ENCODE measurements around the gene HHLA2.

Gene HHLA2

GRCh38 chr3:108312656-108313055 is 16.3 kb downstream of the HHLA2 start:
- H3K9me3 ChIP-seq (ENCODE audit: insufficient read depth, low read depth, low read length) = no peaks in the 10 kb centered on the region
- no peaks in the 10 kb centered on the region for H3K36me3 ChIP-seq (ENCODE audit: control insufficient read depth in 1 of 2, insufficient read depth in 2 of 2, low read length in 2 of 2)
- no peak overlapping the region for H2BK5ac ChIP-seq (ENCODE audit: low read depth, low read length, poor library complexity)
- no peaks in the 10 kb centered on the region for H3K79me2 ChIP-seq (ENCODE audit: control insufficient read depth, insufficient read depth, low read length, poor library complexity)
- H4K91ac ChIP-seq (ENCODE audit: low read depth, low read length) = no peak overlapping the region
- H3K4me1 ChIP-seq (ENCODE audit: control insufficient read depth in 1 of 2, insufficient read depth in 2 of 2, low read length in 2 of 2) = peaks cover 0 to 2% of the 10 kb centered on the region in 2 experiments
- peak; percentile 42 to 76 for DNase-seq
- no peak overlapping the region for H3K9ac ChIP-seq (ENCODE audit: low read length)
- no peak overlapping the region for H2AK5ac ChIP-seq (ENCODE audit: low read length)
- H3K4me3 ChIP-seq (ENCODE audit: low read depth, low read length) = no peak overlapping the region
- H3K18ac ChIP-seq (ENCODE audit: low read length) = no peak overlapping the region
- H3K4me2 ChIP-seq (ENCODE audit: low read length) = no peak overlapping the region
- no peaks in the 10 kb centered on the region for H3K27me3 ChIP-seq (ENCODE audit: insufficient read depth, low read length)
- no peak overlapping the region for H2BK120ac ChIP-seq (ENCODE audit: insufficient read depth, low read length, poor library complexity)
- WGBS (ENCODE audit: extremely low coverage, insufficient coverage, insufficient read length) = no CpG with 5 or more reads among the region's 1 CpG
- no peak overlapping the region for H3K27ac ChIP-seq (ENCODE audit: low read depth, low read length)
- no peak overlapping the region for H2AFZ ChIP-seq (ENCODE audit: insufficient read depth, low read length, poor library complexity)
- H4K12ac ChIP-seq (ENCODE audit: low read depth, low read length) = no peak overlapping the region
- H3K4ac ChIP-seq (ENCODE audit: low read depth, low read length) = no peak overlapping the region
- no peak overlapping the region for H3K23ac ChIP-seq (ENCODE audit: low read length)
- H4K8ac ChIP-seq (ENCODE audit: low read depth, low read length) = no peak overlapping the region
- no peaks in the 10 kb centered on the region for H3K79me1 ChIP-seq (ENCODE audit: low read length)
- H3K14ac ChIP-seq (ENCODE audit: low read length) = no peak overlapping the region
- H2BK12ac ChIP-seq (ENCODE audit: low read length) = no peak overlapping the region

DNA sequence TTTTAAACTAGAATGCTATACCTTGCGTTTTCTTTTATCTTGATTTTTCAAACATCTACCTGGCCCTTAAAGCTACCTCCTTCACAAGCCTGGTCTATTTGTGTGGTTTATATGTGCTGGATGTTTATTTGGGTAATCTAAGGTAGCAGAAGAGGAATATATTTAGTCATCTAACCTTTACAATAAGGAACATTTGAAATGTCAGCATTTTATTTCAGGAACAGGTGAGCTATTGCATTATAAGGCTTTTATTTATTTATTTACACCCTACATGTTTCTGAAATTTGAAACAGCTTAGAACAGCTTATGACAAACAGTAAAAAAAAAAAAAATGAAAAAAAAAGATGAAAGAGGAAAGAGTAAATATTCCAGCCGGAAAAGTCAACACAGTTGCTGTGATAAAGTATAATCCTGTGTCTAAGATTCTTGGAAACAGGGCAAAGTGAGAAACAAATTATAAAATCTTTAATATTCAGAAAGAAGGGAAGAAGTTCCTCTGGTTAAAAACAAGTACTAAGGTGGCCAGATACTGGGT is 19.5 kb downstream of the HHLA2 start:
- Histone ChIP-seq H3K4me1 (ENCODE audit: control insufficient read depth in 1 of 2, insufficient read depth in 2 of 2, low read length in 2 of 2) (peaks cover 0 to 2% of the 10 kb centered on the region in 2 experiments), H3K4me3 (ENCODE audit: low read depth, low read length) (no peak overlapping the region), H3K36me3 (ENCODE audit: control insufficient read depth in 1 of 2, insufficient read depth in 2 of 2, low read length in 2 of 2) (no peaks in the 10 kb centered on the region), H3K27ac (ENCODE audit: low read depth, low read length) (no peak overlapping the region), H3K79me2 (ENCODE audit: control insufficient read depth, insufficient read depth, low read length, poor library complexity) (no peaks in the 10 kb centered on the region), H3K9ac (ENCODE audit: low read length) (no peak overlapping the region), H4K91ac (ENCODE audit: low read depth, low read length) (no peak overlapping the region), H2BK120ac (ENCODE audit: insufficient read depth, low read length, poor library complexity) (no peak overlapping the region), H3K4me2 (ENCODE audit: low read length) (no peak overlapping the region), H4K12ac (ENCODE audit: low read depth, low read length) (no peak overlapping the region), H3K27me3 (ENCODE audit: insufficient read depth, low read length) (no peaks in the 10 kb centered on the region), H2BK12ac (ENCODE audit: low read length) (no peak overlapping the region), H3K23ac (ENCODE audit: low read length) (no peak overlapping the region), H3K9me3 (ENCODE audit: insufficient read depth, low read depth, low read length) (no peaks in the 10 kb centered on the region), H4K8ac (ENCODE audit: low read depth, low read length) (no peak overlapping the region), H3K18ac (ENCODE audit: low read length) (no peak overlapping the region), H2AK5ac (ENCODE audit: low read length) (no peak overlapping the region), H3K4ac (ENCODE audit: low read depth, low read length) (no peak overlapping the region), H2BK5ac (ENCODE audit: low read depth, low read length, poor library complexity) (no peak overlapping the region), H2AFZ (ENCODE audit: insufficient read depth, low read length, poor library complexity) (no peak overlapping the region), H3K79me1 (ENCODE audit: low read length) (no peaks in the 10 kb centered on the region), H3K14ac (ENCODE audit: low read length) (no peak overlapping the region)
- DNase-seq = no peak
- WGBS (ENCODE audit: extremely low coverage, insufficient coverage, insufficient read length) = no CpG with 5 or more reads among the region's 2 CpGs

- Histone ChIP-seq H4K8ac (ENCODE audit: low read depth, low read length) (no peak overlapping the region), H3K79me1 (ENCODE audit: low read length) (no peaks in the 10 kb centered on the region), H3K79me2 (ENCODE audit: control insufficient read depth, insufficient read depth, low read length, poor library complexity) (no peaks in the 10 kb centered on the region), H3K4me3 (ENCODE audit: low read depth, low read length) (no peak overlapping the region), H3K4me2 (ENCODE audit: low read length) (no peak overlapping the region), H3K27ac (ENCODE audit: low read depth, low read length) (no peak overlapping the region), H2BK12ac (ENCODE audit: low read length) (no peak overlapping the region), H2BK120ac (ENCODE audit: insufficient read depth, low read length, poor library complexity) (no peak overlapping the region), H3K27me3 (ENCODE audit: insufficient read depth, low read length) (no peaks in the 10 kb centered on the region), H3K9ac (ENCODE audit: low read length) (no peak overlapping the region), H4K91ac (ENCODE audit: low read depth, low read length) (no peak overlapping the region), H2AK5ac (ENCODE audit: low read length) (no peak overlapping the region), H3K36me3 (ENCODE audit: control insufficient read depth in 1 of 2, insufficient read depth in 2 of 2, low read length in 2 of 2) (no peaks in the 10 kb centered on the region), H3K4ac (ENCODE audit: low read depth, low read length) (no peak overlapping the region), H2AFZ (ENCODE audit: insufficient read depth, low read length, poor library complexity) (no peak overlapping the region), H2BK5ac (ENCODE audit: low read depth, low read length, poor library complexity) (no peak overlapping the region), H4K12ac (ENCODE audit: low read depth, low read length) (no peak overlapping the region), H3K18ac (ENCODE audit: low read length) (no peak overlapping the region), H3K9me3 (ENCODE audit: insufficient read depth, low read depth, low read length) (no peaks in the 10 kb centered on the region), H3K4me1 (ENCODE audit: control insufficient read depth in 1 of 2, insufficient read depth in 2 of 2, low read length in 2 of 2) (no peaks in the 10 kb centered on the region), H3K23ac (ENCODE audit: low read length) (no peak overlapping the region), H3K14ac (ENCODE audit: low read length) (no peak overlapping the region)
- WGBS (ENCODE audit: extremely low coverage, insufficient coverage, insufficient read length) = no CpG with 5 or more reads among the region's 6 CpGs
- peak in 1 of 2 donors; percentile 46 for DNase-seq
Measured at GRCh38 chr3:108319428-108320082, 23.2 kb downstream of the HHLA2 start.

GRCh38 chr3:108320746-108321350 is 24.5 kb downstream of the HHLA2 start:
- Histone ChIP-seq H3K79me1 (ENCODE audit: low read length) (no peaks in the 10 kb centered on the region), H2BK120ac (ENCODE audit: insufficient read depth, low read length, poor library complexity) (no peak overlapping the region), H3K18ac (ENCODE audit: low read length) (no peak overlapping the region), H3K27ac (ENCODE audit: low read depth, low read length) (no peak overlapping the region), H3K9me3 (ENCODE audit: insufficient read depth, low read depth, low read length) (no peaks in the 10 kb centered on the region), H3K9ac (ENCODE audit: low read length) (no peak overlapping the region), H3K4me3 (ENCODE audit: low read depth, low read length) (no peak overlapping the region), H2BK12ac (ENCODE audit: low read length) (no peak overlapping the region), H4K8ac (ENCODE audit: low read depth, low read length) (no peak overlapping the region), H3K4ac (ENCODE audit: low read depth, low read length) (no peak overlapping the region), H3K4me2 (ENCODE audit: low read length) (no peak overlapping the region), H3K27me3 (ENCODE audit: insufficient read depth, low read length) (no peaks in the 10 kb centered on the region), H2AK5ac (ENCODE audit: low read length) (no peak overlapping the region), H4K12ac (ENCODE audit: low read depth, low read length) (no peak overlapping the region), H3K23ac (ENCODE audit: low read length) (no peak overlapping the region), H3K36me3 (ENCODE audit: control insufficient read depth in 1 of 2, insufficient read depth in 2 of 2, low read length in 2 of 2) (no peaks in the 10 kb centered on the region), H4K91ac (ENCODE audit: low read depth, low read length) (no peak overlapping the region), H3K4me1 (ENCODE audit: control insufficient read depth in 1 of 2, insufficient read depth in 2 of 2, low read length in 2 of 2) (no peaks in the 10 kb centered on the region), H2AFZ (ENCODE audit: insufficient read depth, low read length, poor library complexity) (no peak overlapping the region), H2BK5ac (ENCODE audit: low read depth, low read length, poor library complexity) (no peak overlapping the region), H3K14ac (ENCODE audit: low read length) (no peak overlapping the region), H3K79me2 (ENCODE audit: control insufficient read depth, insufficient read depth, low read length, poor library complexity) (no peaks in the 10 kb centered on the region)
- WGBS (ENCODE audit: extremely low coverage, insufficient coverage, insufficient read length) = no CpG with 5 or more reads among the region's 6 CpGs
- DNase-seq = no peak
